ENCODE results near the gene TTC7B.
"Not testable (repeated sequence)": the region's sequence is repeated elsewhere in the genome, so short reads cannot be mapped to it uniquely, and the experiment has no call there.

The TTC7B gene

GRCh38 chr14:90829677-90830076, 13.4 kb upstream of the TTC7B start:
- DNase-seq, result no peak

GRCh38 chr14:90828642-90829487, 12.6 kb upstream of the TTC7B start:
- DNase-seq, result no peak

DNA sequence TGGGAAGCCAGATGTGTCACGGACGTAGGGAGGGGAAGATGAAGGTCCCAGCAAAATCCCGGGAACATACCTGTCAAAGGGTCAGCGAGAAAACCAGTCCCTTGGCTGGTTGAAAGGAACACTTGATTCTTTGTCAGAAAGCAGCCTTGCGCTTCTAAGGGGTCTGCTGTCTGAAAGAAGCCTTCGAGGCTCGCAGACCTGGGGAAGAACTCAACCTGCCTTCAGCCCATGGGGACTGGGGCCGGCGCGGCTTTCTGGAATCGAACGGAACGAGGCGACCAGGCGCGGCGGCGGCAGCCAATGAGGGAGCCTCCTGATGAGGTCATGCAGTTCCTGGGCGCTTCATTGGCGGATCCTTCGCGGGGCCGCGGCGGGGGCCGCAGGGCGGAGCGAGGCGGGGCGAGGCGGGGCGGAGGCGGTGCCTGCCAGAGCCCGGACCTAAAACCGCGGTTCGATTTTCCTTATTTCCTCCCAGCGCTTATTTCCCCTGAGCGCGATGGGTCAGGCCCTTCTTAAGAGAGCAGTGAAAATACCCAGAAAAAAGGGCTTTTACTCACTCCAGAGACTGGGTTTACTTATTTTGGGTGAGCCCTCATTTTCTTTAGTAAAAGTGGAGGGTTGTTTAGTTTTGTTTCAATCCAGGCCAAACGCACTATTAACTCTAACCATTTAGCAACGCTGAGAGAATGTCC, 11.8 kb upstream of the TTC7B start:
- peak; percentile 89 for DNase-seq

DNA sequence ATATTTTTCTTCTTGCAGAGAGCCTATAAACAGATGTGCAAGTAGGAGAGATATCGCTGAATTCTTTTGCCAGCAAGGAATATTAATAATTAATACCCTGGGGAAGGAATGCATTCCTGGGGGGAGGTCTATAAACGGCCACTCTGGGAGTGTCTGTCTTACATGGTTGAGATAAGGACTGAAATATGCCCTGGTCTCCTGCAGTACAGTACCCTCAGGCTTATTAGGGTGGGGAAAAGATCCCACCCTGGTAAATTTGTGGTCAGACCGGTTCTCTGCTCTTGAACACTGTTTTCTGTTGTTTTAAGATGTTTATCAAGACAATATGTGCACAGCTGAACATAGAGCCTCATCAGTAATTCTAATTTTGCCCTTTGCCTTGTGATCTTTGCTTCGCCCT, 7.3 kb upstream of the TTC7B start:
- not testable (repeated sequence) for DNase-seq

GRCh38 chr14:90820958-90821357, 4.7 kb upstream of the TTC7B start:
- DNase-seq, result no peak

DNA sequence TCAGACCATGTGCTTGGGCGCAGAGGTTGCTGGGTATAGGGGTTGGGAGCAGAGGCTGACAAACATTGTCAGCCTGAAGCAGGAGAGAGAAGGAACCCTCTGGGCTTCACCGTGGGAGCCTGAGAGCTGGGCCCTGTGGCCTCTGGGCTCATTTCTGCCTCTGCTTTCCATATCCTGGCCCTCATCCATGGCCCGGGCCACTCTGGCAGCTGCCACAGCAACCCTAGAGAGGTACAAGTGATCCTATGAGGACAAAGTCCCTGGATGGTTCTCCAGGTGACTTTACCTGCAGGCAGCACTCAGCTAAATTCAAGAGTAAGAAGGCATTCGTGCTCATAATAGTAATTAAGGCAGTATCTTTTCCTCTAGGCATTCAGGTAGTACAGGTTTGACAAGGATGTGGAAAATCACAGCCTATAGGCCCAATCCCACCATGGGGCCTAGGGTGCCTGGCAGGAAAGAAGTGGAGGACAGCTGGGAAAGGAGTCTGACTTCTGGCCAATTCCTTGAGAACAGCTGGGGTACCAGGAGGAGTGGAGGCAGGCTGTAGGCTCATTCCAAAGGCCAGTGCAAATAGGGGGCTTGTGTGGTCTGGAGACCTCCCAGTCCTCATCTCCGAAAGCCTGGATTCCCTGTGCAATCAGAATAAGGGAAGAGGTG, 3.6 kb upstream of the TTC7B start:
- no peak for DNase-seq

DNA sequence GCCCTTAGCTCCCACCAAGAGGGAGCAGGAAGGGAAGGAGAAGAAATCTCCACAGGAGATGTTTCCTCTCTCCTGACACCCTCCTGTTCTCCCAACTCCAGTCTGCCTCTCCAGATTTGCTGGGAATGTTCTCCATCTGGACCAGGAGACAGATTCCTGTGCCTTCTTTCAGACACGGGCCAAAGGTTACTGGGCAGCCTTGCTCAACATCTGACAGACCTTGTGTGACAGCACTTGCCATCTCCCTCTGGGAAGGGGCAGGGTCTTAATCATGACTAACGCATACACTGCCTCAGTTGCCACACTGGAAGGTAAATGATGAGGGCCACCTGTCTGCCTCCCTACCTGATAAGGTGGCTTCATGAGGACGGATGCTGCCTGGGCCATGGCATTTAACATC, 2.5 kb upstream of the TTC7B start:
- no peak for DNase-seq

GRCh38 chr14:90816681-90817436, 629 bp upstream of the TTC7B start:
- no peak for DNase-seq

GRCh38 chr14:90815572-90815821, 733 bp downstream of the TTC7B start:
- no peak for DNase-seq

GRCh38 chr14:90814806-90815571, 1.2 kb downstream of the TTC7B start:
- DNase-seq, result no peak

DNA sequence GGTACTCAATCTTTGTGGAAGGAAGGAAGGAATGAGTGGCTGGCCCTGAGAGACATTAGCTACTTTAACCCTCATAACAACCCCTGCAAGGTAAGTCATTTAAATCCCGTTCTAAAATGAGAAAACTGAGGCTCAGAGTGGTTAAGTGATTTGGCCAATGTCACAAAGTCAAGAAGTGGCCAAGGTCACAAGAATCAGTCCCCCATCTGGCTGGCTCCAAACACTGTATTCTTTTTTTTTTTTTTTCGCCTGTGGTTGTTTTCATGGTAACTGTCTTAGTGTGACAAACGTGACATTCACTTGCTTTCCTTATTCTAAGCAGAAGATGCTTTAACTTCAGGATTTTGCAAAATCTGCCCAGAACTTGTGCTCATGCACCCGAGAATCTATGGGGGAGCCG, 2.8 kb downstream of the TTC7B start:
- DNase-seq, result no peak

DNA sequence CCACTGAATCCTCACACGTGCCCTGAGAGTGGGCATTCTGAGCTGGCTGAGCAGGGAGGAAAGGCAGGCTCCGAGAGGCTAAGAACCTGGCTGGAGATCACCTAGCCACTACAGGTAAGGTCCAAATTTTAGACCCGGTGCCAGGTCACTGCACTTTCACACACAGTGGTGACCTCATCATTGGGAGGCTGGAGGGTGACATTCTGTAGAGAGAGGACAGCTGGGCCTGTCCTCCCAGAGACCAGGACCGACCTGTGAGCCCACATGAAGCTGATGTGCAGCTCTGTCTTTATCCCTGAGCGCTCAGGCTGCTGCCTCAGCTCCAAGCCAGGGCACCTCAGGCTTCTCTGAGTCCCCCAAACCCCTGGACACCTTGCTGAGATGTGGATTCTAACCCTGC, 4.1 kb downstream of the TTC7B start:
- no peak for DNase-seq

- no peak for DNase-seq
Observed at GRCh38 chr14:90811641-90812040, 4.6 kb downstream of the TTC7B start.

DNA sequence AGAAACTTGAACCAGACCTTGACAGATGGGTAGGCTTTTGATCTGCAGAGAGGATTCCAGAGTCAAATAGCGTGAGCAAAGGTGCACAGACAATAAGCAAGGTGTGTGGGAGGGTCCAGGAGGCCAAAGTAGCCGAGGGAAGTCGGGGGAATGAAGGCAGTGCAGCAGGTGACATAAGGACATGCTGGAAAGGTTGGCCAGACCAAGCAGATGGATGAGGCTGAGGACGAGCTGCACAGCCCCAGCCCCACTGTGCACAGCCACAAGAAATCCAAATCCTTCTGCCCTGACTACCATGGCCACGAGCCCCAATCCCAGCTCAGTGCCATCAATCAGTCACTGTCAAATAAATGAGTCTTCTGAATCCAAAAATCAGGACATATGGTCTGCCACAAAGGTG, 5.4 kb downstream of the TTC7B start:
- no peak for DNase-seq

- DNase-seq, result no peak
Observed at GRCh38 chr14:90809530-90810312, 6.5 kb downstream of the TTC7B start.

GRCh38 chr14:90808759-90809529, 7.3 kb downstream of the TTC7B start:
- no peak for DNase-seq

DNA sequence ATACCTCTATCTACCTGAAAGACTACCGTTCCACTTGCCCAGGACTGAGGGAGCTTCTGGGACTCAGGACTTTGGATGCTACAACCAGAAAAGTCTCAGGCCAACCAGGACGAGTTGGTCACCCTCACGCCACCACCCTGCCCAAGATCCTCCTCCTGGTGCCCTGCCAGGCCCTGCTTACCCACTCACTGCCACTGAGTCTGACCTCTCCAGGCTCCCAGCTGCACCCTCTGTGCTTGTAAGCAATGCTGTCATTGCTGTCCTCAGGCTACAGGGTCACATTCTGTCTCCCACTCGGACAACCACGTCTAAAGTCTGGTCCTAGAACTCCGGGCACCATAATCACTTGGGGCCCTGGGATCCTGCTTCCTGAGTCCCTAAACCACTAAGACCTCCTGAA, 9.2 kb downstream of the TTC7B start:
- DNase-seq, result no peak

DNA sequence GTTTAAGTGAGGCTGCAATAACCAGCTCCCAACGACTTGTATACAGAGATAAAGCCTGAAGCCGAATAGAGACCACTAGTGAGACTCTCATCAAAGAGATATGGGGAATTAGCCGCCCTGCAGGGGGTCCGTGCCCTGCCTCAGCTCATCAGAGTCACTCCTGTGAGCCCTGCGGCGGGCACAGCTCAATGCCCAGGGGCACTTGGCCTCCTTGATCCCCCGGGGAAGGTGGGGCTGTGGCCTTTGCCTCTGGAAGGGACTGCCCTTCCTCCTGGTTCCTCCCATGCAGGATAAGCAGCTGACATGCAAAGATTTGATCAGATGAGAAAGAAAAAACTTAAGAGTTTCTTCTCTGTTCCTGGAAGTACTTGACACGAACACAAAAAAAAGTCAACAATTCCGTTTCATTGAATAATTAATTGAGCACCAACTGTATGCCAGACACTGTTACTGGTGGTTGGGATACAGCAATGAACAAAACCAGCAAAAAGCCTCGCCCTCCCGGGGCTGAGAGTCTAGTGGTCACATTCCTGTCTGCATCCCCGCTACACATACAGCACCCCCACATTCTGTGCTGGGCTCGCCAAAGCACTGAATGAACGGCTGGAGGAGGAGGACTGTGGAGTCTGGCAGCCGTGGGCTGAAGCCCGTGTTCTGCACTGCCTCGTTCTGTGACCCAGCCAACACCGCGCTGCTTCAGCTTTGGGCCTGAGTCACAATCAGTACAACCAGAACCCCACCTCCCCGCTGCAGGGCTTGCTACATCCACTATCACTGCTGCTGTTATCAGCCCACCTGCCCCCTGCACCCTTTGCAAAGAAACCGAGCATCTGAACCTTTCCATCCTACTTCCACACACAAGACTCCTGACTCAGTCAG, 10.3 kb downstream of the TTC7B start:
- DNase-seq, result no peak

DNA sequence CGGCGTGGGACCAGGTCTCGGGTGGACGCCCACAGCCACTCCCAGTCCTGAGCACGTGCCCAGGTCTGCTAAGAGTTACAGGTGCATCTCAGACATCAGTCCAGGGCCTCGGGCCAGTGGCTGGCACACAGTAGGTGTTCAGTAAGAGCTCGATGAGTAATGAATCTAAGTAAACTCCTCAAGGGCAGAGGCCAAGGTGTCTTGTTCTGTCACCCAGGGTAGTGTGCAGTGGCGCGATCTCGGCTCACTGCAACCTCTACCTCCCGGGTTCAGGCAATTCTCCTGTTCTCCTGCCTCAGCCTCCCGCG, 11.2 kb downstream of the TTC7B start:
- no peak for DNase-seq

Measured in NCI-H1436 (cell line).